K562 (cell line): ENCODE data around the gene FAM228A. TPM values are rescaled to one million over a fixed set of nuclear protein-coding genes. Genes with fewer than 3 reads are reported as not detected.
"Not testable (repeated sequence)": the region's sequence is repeated elsewhere in the genome, so short reads cannot be mapped to it uniquely, and the experiment has no call there.

Experiments
- ATAC-seq: fragments of 200-7000 bp; cut with Tn5 transposase; 3 replicates; pipeline ENCODE4 v1.9.1; 2020; ENCODE audit warnings: moderate library complexity
- BruUV-seq: library from RNA; stranded (reverse); fragments of 400-500 nt; replicated peaks from 2 replicates; lab custom pipeline; 2021; lab: Mats Ljungman, UMichigan
- CTCF ChIA-PET: fragments of 300-600 bp; formaldehyde crosslinking; extraction: SDS; loops from one replicate; lab custom pipeline; 2021; ENCODE audit warnings: low intra/inter-chr PET ratio; lab: Yijun Ruan, JAX
- POLR2A ChIA-PET: fragments of 300-600, 350-650 bp; sonication (Branson Sonifier 250); formaldehyde crosslinking; extraction: SDS; loops from one replicate; lab custom pipeline; 2021; ENCODE audit warnings: antibody characterized with exemption, inconsistent platforms; lab: Yijun Ruan, JAX
- DNase-seq, 4 experiments: peaks; one replicate each; pipeline versions ENCODE4 v3.0.0 to v3.0.0-alpha.2; 2011 to 2018; ENCODE audit warnings: low spot score in 3 of 4, mixed read lengths in 3 of 4; ENCODE audit errors: extremely low read depth in 1 of 4
- FAIRE-seq: peaks from 2 replicates; lab custom pipeline; 2011; peaks lifted over from hg19 to GRCh38; lab: Jason Lieb, UNC
- H2AFZ ChIP-seq: 2 replicates; pipeline ENCODE4 v1.6.0; 2011; ENCODE audit warnings: low read depth, low read length, control low read depth, inconsistent platforms
- H3K27ac ChIP-seq: fragments of 200-600 bp; 3 replicates; pipeline ENCODE4 v1.8.0; 2011; ENCODE audit warnings: low read depth, mild to moderate bottlenecking, control low read depth, inconsistent platforms, low read length, moderate library complexity, mixed read lengths; ENCODE audit errors: extremely low read depth
- H3K27me3 ChIP-seq, 2 experiments: fragments of 300-600 bp in 1 of 2; 2 replicates in 1 of 2; 3 replicates in 1 of 2; pipeline versions ENCODE4 v1.6.0 to v1.8.0; 2011; ENCODE audit warnings: inconsistent platforms in 2 of 2, low read length in 2 of 2, mild to moderate bottlenecking in 1 of 2, mixed read lengths in 1 of 2, moderate library complexity in 1 of 2; ENCODE audit not compliant: control insufficient read depth in 2 of 2, insufficient read depth in 2 of 2
- H3K36me3 ChIP-seq: fragments of 300-600 bp; 3 replicates; pipeline ENCODE4 v1.8.0; 2011; ENCODE audit warnings: mild to moderate bottlenecking, low read length, inconsistent platforms; ENCODE audit not compliant: control insufficient read depth, insufficient read depth
- H3K4me1 ChIP-seq, 2 experiments: fragments of 200-600 bp in 1 of 2; replicated peaks in 1 of 2; 2 replicates in 1 of 2; 3 replicates in 1 of 2; pipeline versions ENCODE4 v1.5.1 to v1.8.0; 2011; ENCODE audit warnings: inconsistent platforms in 2 of 2, low read length in 2 of 2, mild to moderate bottlenecking in 1 of 2, mixed read lengths in 1 of 2, moderate library complexity in 1 of 2; ENCODE audit not compliant: control insufficient read depth in 2 of 2, insufficient read depth in 2 of 2
- H3K4me2 ChIP-seq: 2 replicates; pipeline ENCODE4 v1.6.1; 2011; ENCODE audit warnings: low read length, control low read depth, inconsistent platforms, mixed read lengths; ENCODE audit not compliant: insufficient read depth
- H3K4me3 ChIP-seq: fragments of 200-600 bp; sonication (generic), shearing (Covaris generic); 2 replicates; pipeline ENCODE4 v1.5.1; 2016; ENCODE audit warnings: control low read depth, inconsistent platforms
- H3K79me2 ChIP-seq: fragments of 200-600 bp; 3 replicates; pipeline ENCODE4 v1.8.0; 2011; ENCODE audit warnings: low read length, inconsistent platforms; ENCODE audit not compliant: control insufficient read depth, insufficient read depth
- H3K9ac ChIP-seq, 2 experiments: 2 replicates each; pipeline versions ENCODE4 v1.6.0 to v1.6.1; 2011; ENCODE audit warnings: low read depth in 2 of 2, low read length in 2 of 2, control low read depth in 1 of 2, inconsistent platforms in 1 of 2, mild to moderate bottlenecking in 1 of 2, mixed read lengths in 1 of 2; ENCODE audit not compliant: insufficient read depth in 1 of 2
- H3K9me1 ChIP-seq: one replicate; pipeline ENCODE4 v1.6.0; 2011; ENCODE audit warnings: inconsistent platforms, mild to moderate bottlenecking, low read length, moderate library complexity; ENCODE audit not compliant: control insufficient read depth, insufficient read depth
- H3K9me3 ChIP-seq: replicated peaks from 2 replicates; pipeline ENCODE4 v1.5.1; 2011; ENCODE audit warnings: low read depth, low read length, inconsistent platforms; ENCODE audit not compliant: control insufficient read depth, insufficient read depth
- H4K20me1 ChIP-seq: replicated peaks from 2 replicates; pipeline ENCODE4 v1.6.1; 2011; ENCODE audit warnings: low read length, inconsistent platforms, mixed read lengths; ENCODE audit not compliant: control insufficient read depth, insufficient read depth
- CBFA2T3 ChIP-seq: fragments of 450-650 bp; IDR thresholded peaks from 2 replicates; pipeline ENCODE4 v1.6.1; 2017
- CEBPB ChIP-seq: fragments of 450-650 bp; IDR thresholded peaks from 2 replicates; pipeline ENCODE4 v1.6.1; 2016; ENCODE audit warnings: missing genetic modification characterization, missing compliant biosample characterization
- CEBPG ChIP-seq, 3 experiments: fragments of 200-800 bp in 1 of 3; sonication (Bioruptor generic) in 1 of 3; sonication (generic) in 1 of 3; formaldehyde crosslinking in 1 of 3; IDR thresholded peaks in 2 of 3; conservative IDR thresholded peaks in 1 of 3; 2 replicates each; pipeline versions ENCODE4 v1.6.1 to v1.8.0; 2016 to 2022; ENCODE audit warnings: missing compliant biosample characterization in 2 of 3, missing genetic modification characterization in 2 of 3, mild to moderate bottlenecking in 1 of 3, missing genetic modification reagents in 1 of 3
- MAFG ChIP-seq: fragments of 450-650 bp; conservative IDR thresholded peaks from 2 replicates; pipeline ENCODE4 v1.6.1; 2016; ENCODE audit warnings: missing genetic modification characterization, missing compliant biosample characterization
- RBM25 ChIP-seq: fragments of 200-400 bp; formaldehyde crosslinking; IDR thresholded peaks from 2 replicates; pipeline ENCODE4 v1.6.1; 2018; ENCODE audit warnings: low read length, low read depth, moderate library complexity; ENCODE audit not compliant: severe bottlenecking
- RFX7 ChIP-seq: fragments of 250-450 bp; sonication (Bioruptor Pico); IDR thresholded peaks from 2 replicates; pipeline ENCODE4 v1.5.1; 2021; ENCODE audit warnings: mild to moderate bottlenecking
- ZNF699 ChIP-seq: fragments of 250-450 bp; sonication (Bioruptor Pico); IDR thresholded peaks from 2 replicates; pipeline ENCODE4 v1.8.0; 2021; ENCODE audit warnings: mild to moderate bottlenecking, moderate library complexity; ENCODE audit not compliant: insufficient replicate concordance
- WGBS: fragments of 100-300 bp; shearing (Covaris generic); methylation state at CpG from one replicate; pipeline ENCODE4 v1.1.6; 2016; ENCODE audit warnings: low coverage, mixed read lengths; ENCODE audit not compliant: insufficient coverage; ENCODE audit errors: missing lambda C conversion rate; 5-methylcytosine and 5-hydroxymethylcytosine counted together
- in situ Hi-C: fragments of 300-500 bp; cut with MboI; formaldehyde crosslinking; loops from 4 replicates; pipeline ENCODE4 v1.15.0; 2018; ENCODE audit warnings: inconsistent platforms, mixed read lengths
- intact Hi-C: fragments of 100-400 bp; cut with micrococcal nuclease; formaldehyde crosslinking; loops from 2 replicates; pipeline ENCODE4 v1.14.2; 2022
- polyA plus RNA-seq, 8 experiments: library from polyadenylated mRNA; depleted of rRNA in 4 of 8; stranded (reverse) in 5 of 8; unstranded in 3 of 8; fragments of >200 nt; fragmentation: Nextera tagmentation in 2 of 8; fragmentation: Illumina TruSeq in 1 of 8; extraction: Ambion mirVana in 2 of 8; extraction: Trizol in 1 of 8; gene quantifications; 2 replicates each; pipeline versions ENCODE4 v1.2.1 to v1.2.3, GENCODE V29; 2011 to 2014; ENCODE audit warnings: inconsistent platforms in 1 of 8, missing spikeins in 1 of 8
- total RNA-seq, 7 experiments: library from RNA; depleted of rRNA in 6 of 7; stranded (reverse); fragments of >200 nt in 6 of 7; fragmentation: Illumina TruSeq in 2 of 7; extraction: Trizol in 2 of 7; gene quantifications; 2 replicates each; pipeline versions ENCODE4 v1.2.1 to v1.2.3, GENCODE V29; 2011 to 2021; ENCODE audit warnings: low replicate concordance in 1 of 7
- TF ChIP-seq, protein P1 (sequence below), 2 experiments: fragments of 450-650 bp in 1 of 2; sonication (generic) in 1 of 2; formaldehyde crosslinking in 1 of 2; IDR thresholded peaks in 1 of 2; conservative IDR thresholded peaks in 1 of 2; 2 replicates each; pipeline versions ENCODE4 v1.6.1 to v1.8.1; 2016 to 2023; ENCODE audit warnings: mild to moderate bottlenecking in 2 of 2, moderate library complexity in 2 of 2, inconsistent platforms in 1 of 2, missing genetic modification reagents in 1 of 2

The FAM228A gene
- total and polyA plus RNA-seq, 9 of the 15 experiments (the other 6 are each of a cell fraction or from before 2014, with no cell fraction given), result not detected

DNA sequence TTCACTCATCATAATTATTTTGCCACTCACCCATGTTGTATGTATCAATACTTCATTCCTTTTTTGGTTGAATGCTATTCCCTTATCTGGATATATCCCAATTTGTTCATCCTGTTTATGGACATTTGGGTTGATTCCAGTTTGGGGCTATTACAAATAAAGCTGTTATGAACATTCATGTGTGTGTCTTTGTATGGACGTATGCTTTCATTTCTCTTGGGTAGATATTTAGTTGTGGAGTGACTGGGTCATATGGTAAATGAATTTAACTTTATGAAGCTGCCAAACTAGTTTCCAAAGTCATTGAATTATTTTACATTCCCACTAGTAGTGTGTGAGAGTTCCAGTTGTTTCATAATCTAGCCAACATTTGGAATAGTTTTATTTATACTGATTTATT, 48.9 kb upstream of the FAM228A start (continued):
- no peak for TF ChIP-seq RFX7 (CRISPR knock-in tag)

DNA sequence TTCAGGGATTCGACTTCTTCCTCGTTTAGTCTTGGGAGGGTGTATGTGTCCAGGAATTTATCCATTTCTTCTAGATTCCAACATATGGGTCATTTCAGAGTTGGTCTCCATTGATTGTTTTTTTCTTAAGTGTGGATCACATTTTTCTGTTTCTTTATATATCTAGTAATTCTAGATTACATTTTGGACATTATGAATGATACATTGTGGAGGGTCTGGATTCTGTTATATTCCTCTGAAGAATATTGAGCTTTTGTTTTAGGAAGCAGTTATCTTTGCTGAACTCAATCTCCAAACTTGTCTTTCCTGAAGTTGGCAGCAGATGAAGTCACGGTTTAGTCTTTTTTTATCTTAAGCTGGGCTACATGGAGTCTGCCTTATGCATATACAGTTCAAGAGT, 42.3 kb upstream of the FAM228A start:
- Histone ChIP-seq H3K9me3 (no peaks in the 10 kb centered on the region), H3K27ac (no peak overlapping the region), H3K27me3 (no peaks in the 10 kb centered on the region), H2AFZ (no peak overlapping the region), H3K4me1 (no peaks in the 10 kb centered on the region), H3K9ac (no peak overlapping the region), H3K4me3 (no peak overlapping the region), H3K79me2 (no peaks in the 10 kb centered on the region), H3K4me2 (no peak overlapping the region), H3K9me1 (no peaks in the 10 kb centered on the region), H3K36me3 (no peaks in the 10 kb centered on the region), H4K20me1 (no peaks in the 10 kb centered on the region)
- POLR2A ChIA-PET, result no interaction called here
- WGBS, result 18% methylated on average over 3 of the region's 3 CpGs
- TF ChIP-seq RBM25, result peak; percentile 42
- TF ChIP-seq ZNF699 (CRISPR knock-in tag), result no peak
- TF ChIP-seq MAFG (tag), result no peak
- FAIRE-seq (no peak), DNase-seq (no peak), ATAC-seq (no peak)
- CTCF ChIA-PET, result no interaction called here
- intact Hi-C loops (no loop called here), in situ Hi-C loops (no loop called here)
- no TSS peak for BruUV-seq

DNA sequence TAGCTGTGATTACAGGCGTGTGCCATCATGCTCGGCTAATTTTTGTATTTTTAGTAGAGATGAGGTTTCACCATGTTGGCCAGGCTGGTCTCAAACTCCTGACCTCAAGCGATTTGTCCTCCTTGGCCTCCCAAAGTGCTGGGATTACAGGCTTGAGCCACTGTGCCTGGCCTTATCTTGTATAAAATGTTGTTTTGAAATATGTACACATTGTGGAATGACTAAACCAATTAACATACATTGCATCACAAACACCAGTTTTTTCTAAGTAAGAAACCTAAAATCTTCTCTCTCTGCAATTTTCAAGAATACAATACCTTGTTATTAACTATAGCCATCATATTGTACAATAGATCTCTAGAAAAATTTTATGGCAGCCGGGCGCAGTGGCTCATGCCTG, 34.5 kb upstream of the FAM228A start:
- H2AFZ ChIP-seq, DNase-seq, BruUV-seq, H3K4me3 ChIP-seq, H3K79me2 ChIP-seq, FAIRE-seq, intact Hi-C loops, H3K9me3 ChIP-seq, in situ Hi-C loops, H3K4me1 ChIP-seq, H3K4me2 ChIP-seq, H3K9ac ChIP-seq, H4K20me1 ChIP-seq, H3K27me3 ChIP-seq, ATAC-seq, H3K9me1 ChIP-seq, H3K36me3 ChIP-seq, H3K27ac ChIP-seq: not testable (repeated sequence)
- ChIA-PET POLR2A (interaction anchor here (0.9 kb wide), 1 partner anchor 16 kb away, joined by 3 read pairs; no protein-coding TSS in a partner anchor), CTCF (interaction anchor here (0.6 kb wide), 1 partner anchor 428 kb away, joined by 3 read pairs; no protein-coding TSS in a partner anchor)
- 39% methylated on average over 5 of the region's 5 CpGs for WGBS
- TF ChIP-seq CEBPG (CRISPR knock-in tag; IDR thresholded peaks at IDR 0.05) (peak; percentile 23; the same call in 1 of the 2 replicates), CEBPG (tag; conservative IDR thresholded peaks at IDR 0.05 in 1 of 2, IDR thresholded peaks at IDR 0.05 in 1 of 2) (peak in 1 of 2 experiments; percentile 90; a peak in 2 of 4 replicates), CEBPB (tag) (peak; percentile 69), CBFA2T3 (0 out of 2 replicates have a peak, but pooled peaks have one; percentile 3)
- TF ChIP-seq, protein P1, sequence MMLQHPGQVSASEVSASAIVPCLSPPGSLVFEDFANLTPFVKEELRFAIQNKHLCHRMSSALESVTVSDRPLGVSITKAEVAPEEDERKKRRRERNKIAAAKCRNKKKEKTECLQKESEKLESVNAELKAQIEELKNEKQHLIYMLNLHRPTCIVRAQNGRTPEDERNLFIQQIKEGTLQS (IDR thresholded peaks at IDR 0.05), result peak; percentile 59
- TF ChIP-seq, protein P1 (CRISPR knock-in tag; conservative IDR thresholded peaks at IDR 0.05), result not testable (repeated sequence)
